ENCODE results near the gene SUSD2. TPM values are rescaled to one million over a fixed set of nuclear protein-coding genes. Genes with fewer than 3 reads are reported as not detected.

SUSD2 gene
- total and polyA plus RNA-seq, 2 of the 4 experiments (the other 2 are of a cell fraction): 0.18 to 1.6 TPM

DNA sequence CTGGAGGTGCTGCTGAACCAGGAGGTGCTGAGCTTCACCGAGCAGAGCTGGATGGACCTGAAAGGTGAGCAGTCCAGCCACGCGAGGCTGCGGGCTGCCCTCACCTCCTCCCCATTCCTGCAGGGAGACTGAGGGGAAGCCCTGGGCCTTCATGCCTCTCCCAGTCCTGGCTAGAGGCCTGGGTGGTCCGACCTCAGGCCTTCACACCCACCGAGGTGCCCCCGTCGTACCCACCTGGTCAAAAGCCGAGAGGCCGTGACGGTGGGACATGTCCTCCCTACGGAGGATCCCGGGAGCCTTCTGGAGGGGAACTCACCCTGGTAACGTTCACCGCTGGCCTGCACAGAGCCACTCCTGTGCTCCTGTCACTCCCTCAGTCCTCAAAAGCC is 5.1 kb downstream of the SUSD2 start:
- H2AK9ac ChIP-seq (replicated peaks; ENCODE audit: low read depth, low read length, poor library complexity): peak overlapping the region; percentile 76
- H3K79me1 ChIP-seq (ENCODE audit: low read depth in 1 of 2, low read length in 2 of 2): no peaks in the 10 kb centered on the region
- dilution Hi-C loops (cut with HindIII; ENCODE audit: low sequenced_read_pairs, unreplicated experiment): no loop called here
- no peak overlapping the region for H2BK5ac ChIP-seq (ENCODE audit: low read depth, low read length, poor library complexity, severe bottlenecking)
- DNase-seq (no peak), ATAC-seq (ENCODE audit: low read depth) (no peak)
- H2AFZ ChIP-seq (replicated peaks; ENCODE audit: low read length, poor library complexity): peak overlapping the region; percentile 33
- no peak overlapping the region for H3K18ac ChIP-seq (ENCODE audit: low read depth, low read length)
- CTCF ChIA-PET: no interaction called here
- H2AK5ac ChIP-seq (ENCODE audit: low read depth, low read length): peak overlapping the region; percentile 73; the same call in 1 of the 2 replicates
- in situ Hi-C loops (cut with MboI; ENCODE audit: low sequenced_read_pairs): no loop called here
- H2BK20ac ChIP-seq (ENCODE audit: low read depth, low read length): no peak overlapping the region
- H3K9me3 ChIP-seq (ENCODE audit: control insufficient read depth, insufficient read depth, low read length): no peaks in the 10 kb centered on the region
- H3K56ac ChIP-seq (ENCODE audit: extremely low read depth, insufficient read depth, low read length): no peak overlapping the region
- no peaks in the 10 kb centered on the region for H3K36me3 ChIP-seq (ENCODE audit: control insufficient read depth, insufficient read depth, low read length)
- H3K9ac ChIP-seq (ENCODE audit: low read depth, low read length): no peak overlapping the region
- no peaks in the 10 kb centered on the region for H3K27me3 ChIP-seq (ENCODE audit: control insufficient read depth, insufficient read depth, low read length)
- no peak overlapping the region for H3K4me2 ChIP-seq (ENCODE audit: low read depth, low read length)
- no peak overlapping the region for H3K23ac ChIP-seq (ENCODE audit: low read depth, low read length)
- no peak overlapping the region for H3K4me3 ChIP-seq (ENCODE audit: insufficient read depth, low read depth, low read length)
- no peaks in the 10 kb centered on the region; the same call in 1 of the 2 replicates for H3K9me1 ChIP-seq (ENCODE audit: insufficient read depth, low read length)
- 100% methylated on average over 1 of the region's 15 CpGs; no CpG with 5 or more reads in 1 of the 2 experiments for WGBS, 2 experiments (ENCODE audit: extremely low coverage in 2 of 2, insufficient read length in 1 of 2)
- intact Hi-C loops (cut with micrococcal nuclease): loop anchor here (5.0 kb wide), 1 partner anchor 341 kb away; no protein-coding TSS in a partner anchor
- no peak overlapping the region for H2BK15ac ChIP-seq (ENCODE audit: low read depth, low read length)
- TF ChIP-seq FOS (IDR thresholded peaks at IDR 0.05; ENCODE audit: low read depth, low read length) (no peak), RCOR1 (IDR thresholded peaks at IDR 0.05; ENCODE audit: insufficient replicate concordance, low read length) (no peak)
- H4K8ac ChIP-seq (ENCODE audit: low read depth in 2 of 2, low read length in 2 of 2): no peak overlapping the region
- no peak overlapping the region for H2BK120ac ChIP-seq (ENCODE audit: low read depth, low read length)
- H3K4me1 ChIP-seq (ENCODE audit: control insufficient read depth, insufficient read depth, low read length): peaks cover 10% of the 10 kb centered on the region
- H3K27ac ChIP-seq (ENCODE audit: insufficient read depth, low read length): no peak overlapping the region
- H3K14ac ChIP-seq (replicated peaks; ENCODE audit: low read depth, low read length): no peak overlapping the region
- H3K4ac ChIP-seq (ENCODE audit: low read depth, low read length): no peak overlapping the region
- BruUV-seq (replicated peaks): no TSS peak
- POLR2A ChIA-PET (ENCODE audit: unreplicated experiment): no interaction called here
- no peak overlapping the region; the same call in 1 of the 2 replicates for H4K91ac ChIP-seq (ENCODE audit: insufficient read depth, low read depth, low read length)
- H4K20me1 ChIP-seq (ENCODE audit: insufficient read depth, low read length): no peaks in the 10 kb centered on the region
- no peak overlapping the region for H4K5ac ChIP-seq (ENCODE audit: low read depth, low read length)

All from IMR-90 (cell line).